Neural cell (in vitro differentiated cells): ENCODE measurements around the gene GABRA6.

Experiments used
- CTCF ChIP-seq: fragments of 450-650 bp; IDR thresholded peaks from 2 replicates; pipeline ENCODE4 v1.5.1; 2014; ENCODE audit warnings: antibody characterized with exemption, mild to moderate bottlenecking, moderate library complexity; ENCODE audit not compliant: poor library complexity, severe bottlenecking
- EP300 ChIP-seq: fragments of 450-650 bp; conservative IDR thresholded peaks from 2 replicates; pipeline ENCODE4 v1.6.1; 2014; ENCODE audit warnings: antibody characterized with exemption, mild to moderate bottlenecking, moderate library complexity; ENCODE audit not compliant: poor library complexity, severe bottlenecking
- EZH2 ChIP-seq: fragments of 200-600, 300-800 bp; shearing (Covaris generic), sonication (generic); IDR thresholded peaks from 2 replicates; pipeline ENCODE4 v1.6.1; 2014; ENCODE audit warnings: antibody characterized with exemption, low read length, borderline replicate concordance, mild to moderate bottlenecking; ENCODE audit not compliant: insufficient read depth, poor library complexity, severe bottlenecking
- POLR2AphosphoS5 ChIP-seq: IDR thresholded peaks from 2 replicates; pipeline ENCODE4 v1.6.1; 2012
- RAD21 ChIP-seq: fragments of 450-650 bp; conservative IDR thresholded peaks from 2 replicates; pipeline ENCODE4 v1.6.1; 2014; ENCODE audit warnings: antibody characterized with exemption, mild to moderate bottlenecking, moderate library complexity
- REST ChIP-seq: IDR thresholded peaks from 2 replicates; pipeline ENCODE4 v1.6.1; 2012; ENCODE audit warnings: borderline replicate concordance
- SMC3 ChIP-seq: fragments of 450-650 bp; conservative IDR thresholded peaks from 2 replicates; pipeline ENCODE4 v1.6.1; 2014; ENCODE audit warnings: antibody characterized with exemption, mild to moderate bottlenecking, moderate library complexity; ENCODE audit not compliant: poor library complexity
- TAF1 ChIP-seq: IDR thresholded peaks from 2 replicates; pipeline ENCODE4 v1.6.1; 2012; ENCODE audit warnings: low read depth

- TF ChIP-seq CTCF, result no peak
- TF ChIP-seq POLR2AphosphoS5, result no peak
- no peak for TF ChIP-seq SMC3
- TF ChIP-seq RAD21, result no peak
- TF ChIP-seq EP300, result no peak
- TF ChIP-seq EZH2, result no peak
- TF ChIP-seq TAF1, result no peak
- no peak for TF ChIP-seq REST
Observed at GRCh38 chr5:161686149-161686548, 628 bp downstream of the GABRA6 start.
